PFSK-1 (cell line): ENCODE data around the gene ZC3H11A.

Source experiments
- SIN3A ChIP-seq: IDR thresholded peaks from 2 replicates; pipeline ENCODE4 v1.6.1; 2012; ENCODE audit warnings: mild to moderate bottlenecking, low read length, moderate library complexity, borderline replicate concordance; ENCODE audit not compliant: insufficient read depth
- TF ChIP-seq, protein P1 (sequence below), 2 experiments: IDR thresholded peaks; 2 replicates each; pipeline versions ENCODE4 v1.6.1 to v1.8.0; 2011 to 2012; ENCODE audit warnings: low read depth in 2 of 2, low read length in 2 of 2, control low read depth in 1 of 2, inconsistent platforms in 1 of 2, mild to moderate bottlenecking in 1 of 2, moderate library complexity in 1 of 2; ENCODE audit not compliant: insufficient read depth in 1 of 2

- TF ChIP-seq SIN3A: no peak
- TF ChIP-seq, protein P1, sequence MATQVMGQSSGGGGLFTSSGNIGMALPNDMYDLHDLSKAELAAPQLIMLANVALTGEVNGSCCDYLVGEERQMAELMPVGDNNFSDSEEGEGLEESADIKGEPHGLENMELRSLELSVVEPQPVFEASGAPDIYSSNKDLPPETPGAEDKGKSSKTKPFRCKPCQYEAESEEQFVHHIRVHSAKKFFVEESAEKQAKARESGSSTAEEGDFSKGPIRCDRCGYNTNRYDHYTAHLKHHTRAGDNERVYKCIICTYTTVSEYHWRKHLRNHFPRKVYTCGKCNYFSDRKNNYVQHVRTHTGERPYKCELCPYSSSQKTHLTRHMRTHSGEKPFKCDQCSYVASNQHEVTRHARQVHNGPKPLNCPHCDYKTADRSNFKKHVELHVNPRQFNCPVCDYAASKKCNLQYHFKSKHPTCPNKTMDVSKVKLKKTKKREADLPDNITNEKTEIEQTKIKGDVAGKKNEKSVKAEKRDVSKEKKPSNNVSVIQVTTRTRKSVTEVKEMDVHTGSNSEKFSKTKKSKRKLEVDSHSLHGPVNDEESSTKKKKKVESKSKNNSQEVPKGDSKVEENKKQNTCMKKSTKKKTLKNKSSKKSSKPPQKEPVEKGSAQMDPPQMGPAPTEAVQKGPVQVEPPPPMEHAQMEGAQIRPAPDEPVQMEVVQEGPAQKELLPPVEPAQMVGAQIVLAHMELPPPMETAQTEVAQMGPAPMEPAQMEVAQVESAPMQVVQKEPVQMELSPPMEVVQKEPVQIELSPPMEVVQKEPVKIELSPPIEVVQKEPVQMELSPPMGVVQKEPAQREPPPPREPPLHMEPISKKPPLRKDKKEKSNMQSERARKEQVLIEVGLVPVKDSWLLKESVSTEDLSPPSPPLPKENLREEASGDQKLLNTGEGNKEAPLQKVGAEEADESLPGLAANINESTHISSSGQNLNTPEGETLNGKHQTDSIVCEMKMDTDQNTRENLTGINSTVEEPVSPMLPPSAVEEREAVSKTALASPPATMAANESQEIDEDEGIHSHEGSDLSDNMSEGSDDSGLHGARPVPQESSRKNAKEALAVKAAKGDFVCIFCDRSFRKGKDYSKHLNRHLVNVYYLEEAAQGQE (IDR thresholded peaks at IDR 0.05; ENCODE audit: insufficient read depth in 1 of 2, low read depth in 2 of 2, low read length in 2 of 2): no peak
These were observed 43.7 kb downstream of the ZC3H11A start for GRCh38 chr1:203839081-203839480.
